ENCODE results near the gene IRF6.

Gene IRF6

DNA sequence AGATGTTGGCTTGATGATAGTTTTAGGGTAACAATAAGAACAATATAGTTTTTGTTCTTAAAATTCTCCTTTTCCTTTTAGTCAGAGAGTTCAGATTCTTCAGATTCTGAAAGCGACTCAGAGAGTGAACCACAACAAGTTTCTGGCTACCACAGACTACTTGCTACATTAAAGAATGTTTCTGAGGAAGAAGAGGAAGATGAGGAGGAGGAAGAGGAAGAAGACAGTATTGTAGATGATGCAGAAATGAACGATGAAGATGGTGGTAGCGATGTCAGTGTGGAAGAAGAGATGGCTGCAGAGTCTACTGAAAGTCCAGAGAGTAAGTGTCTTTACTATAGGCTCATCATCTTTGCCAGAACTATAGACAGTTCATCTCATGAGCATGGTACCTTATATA is 24.8 kb upstream of the IRF6 start:
- Histone ChIP-seq H3K27ac (no peak overlapping the region), H3K4me1 (ENCODE audit: control insufficient read depth in 1 of 2, insufficient read depth in 1 of 2, low read depth in 1 of 2, low read length in 1 of 2) (peaks cover 6 to 10% of the 10 kb centered on the region in 2 experiments), H3K9me3 (no peaks in the 10 kb centered on the region), H3K27me3 (peaks cover 4% of the 10 kb centered on the region), H3K36me3 (no peaks in the 10 kb centered on the region), H3K4me3 (ENCODE audit: low read depth in 1 of 2, low read length in 1 of 2) (no peak overlapping the region)
- TF ChIP-seq, protein P1, sequence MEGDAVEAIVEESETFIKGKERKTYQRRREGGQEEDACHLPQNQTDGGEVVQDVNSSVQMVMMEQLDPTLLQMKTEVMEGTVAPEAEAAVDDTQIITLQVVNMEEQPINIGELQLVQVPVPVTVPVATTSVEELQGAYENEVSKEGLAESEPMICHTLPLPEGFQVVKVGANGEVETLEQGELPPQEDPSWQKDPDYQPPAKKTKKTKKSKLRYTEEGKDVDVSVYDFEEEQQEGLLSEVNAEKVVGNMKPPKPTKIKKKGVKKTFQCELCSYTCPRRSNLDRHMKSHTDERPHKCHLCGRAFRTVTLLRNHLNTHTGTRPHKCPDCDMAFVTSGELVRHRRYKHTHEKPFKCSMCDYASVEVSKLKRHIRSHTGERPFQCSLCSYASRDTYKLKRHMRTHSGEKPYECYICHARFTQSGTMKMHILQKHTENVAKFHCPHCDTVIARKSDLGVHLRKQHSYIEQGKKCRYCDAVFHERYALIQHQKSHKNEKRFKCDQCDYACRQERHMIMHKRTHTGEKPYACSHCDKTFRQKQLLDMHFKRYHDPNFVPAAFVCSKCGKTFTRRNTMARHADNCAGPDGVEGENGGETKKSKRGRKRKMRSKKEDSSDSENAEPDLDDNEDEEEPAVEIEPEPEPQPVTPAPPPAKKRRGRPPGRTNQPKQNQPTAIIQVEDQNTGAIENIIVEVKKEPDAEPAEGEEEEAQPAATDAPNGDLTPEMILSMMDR (IDR thresholded peaks at IDR 0.05), result no peak

DNA sequence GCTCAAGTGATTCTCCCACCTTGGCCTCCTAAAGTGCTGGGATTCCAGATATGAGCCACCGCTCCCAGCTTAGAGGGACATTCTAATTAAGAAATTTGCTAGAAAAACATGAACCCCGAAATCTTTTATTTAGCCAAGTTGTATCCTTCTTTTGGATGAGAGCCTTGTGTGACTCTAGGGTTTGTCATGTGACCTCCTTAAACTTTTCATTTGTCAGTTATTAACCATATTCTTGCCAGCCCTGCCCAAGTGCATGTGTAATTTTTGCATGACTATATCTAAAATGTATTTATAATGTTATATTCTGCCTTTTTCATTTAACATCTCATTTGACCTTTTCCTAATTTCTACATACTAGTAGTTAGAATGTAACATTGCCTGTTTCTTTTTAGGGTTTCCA is 23.8 kb upstream of the IRF6 start:
- Histone ChIP-seq H3K4me3 (ENCODE audit: low read depth in 1 of 2, low read length in 1 of 2) (no peak overlapping the region), H3K4me1 (ENCODE audit: control insufficient read depth in 1 of 2, insufficient read depth in 1 of 2, low read depth in 1 of 2, low read length in 1 of 2) (peaks cover 6 to 10% of the 10 kb centered on the region in 2 experiments), H3K36me3 (no peaks in the 10 kb centered on the region), H3K27ac (no peak overlapping the region), H3K27me3 (peaks cover 14% of the 10 kb centered on the region), H3K9me3 (no peaks in the 10 kb centered on the region)
- TF ChIP-seq, protein P1 (IDR thresholded peaks at IDR 0.05), result no peak

DNA sequence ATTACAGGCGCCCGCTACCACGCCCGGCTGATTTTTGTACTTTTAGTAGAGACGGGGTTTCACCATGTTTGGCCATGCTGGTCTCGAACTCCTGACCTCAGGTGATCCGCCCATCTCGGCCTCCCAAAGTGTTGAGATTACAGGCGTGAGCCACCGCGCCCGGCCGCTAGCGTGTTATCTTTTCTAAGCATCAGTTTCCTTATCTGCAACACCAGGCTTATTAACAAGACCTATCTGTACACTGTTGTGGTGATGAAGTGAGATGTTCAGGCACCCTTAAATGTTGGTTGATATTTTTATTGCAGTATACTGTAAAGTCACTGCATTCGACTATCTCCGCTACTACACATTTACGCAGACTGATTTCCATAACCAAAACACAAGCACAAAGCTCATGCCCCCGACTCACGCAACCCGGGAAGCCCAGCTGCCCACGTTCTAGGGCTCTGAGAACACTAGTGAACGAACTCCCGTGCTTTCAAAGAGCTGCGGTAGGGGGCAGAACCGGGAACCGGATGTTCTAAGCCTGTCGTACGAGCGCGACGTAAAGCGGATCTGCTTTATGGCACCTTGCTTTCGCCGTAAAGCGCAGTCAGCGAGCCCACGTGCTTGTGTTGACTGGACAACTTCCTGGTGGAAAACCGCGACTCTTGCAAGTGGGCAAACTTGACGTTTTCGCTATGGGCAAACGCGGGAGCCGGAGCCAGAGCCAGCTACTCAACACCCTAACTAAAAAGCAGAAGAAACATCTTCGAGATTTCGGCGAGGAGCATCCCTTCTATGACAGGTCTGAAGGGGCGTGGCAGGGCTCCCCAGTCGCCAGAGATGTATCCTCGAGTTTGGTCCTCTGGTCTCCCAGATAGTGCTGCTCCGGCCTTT is 21.7 kb upstream of the IRF6 start, which contains the start of gene UTP25:
UTP25 (plus strand) TSS at position 589 of the 879 bp plus-strand sequence; CDS start at position 681, 92 bp downstream.
- Histone ChIP-seq H3K9me3 (no peaks in the 10 kb centered on the region), H3K27me3 (peaks cover 26% of the 10 kb centered on the region), H3K36me3 (no peaks in the 10 kb centered on the region), H3K4me3 (ENCODE audit: low read depth in 1 of 2, low read length in 1 of 2) (peak within 1 kb of the TSS; percentile 59 to 72), H3K27ac (peak within 1 kb of the TSS; percentile 87), H3K4me1 (ENCODE audit: control insufficient read depth in 1 of 2, insufficient read depth in 1 of 2, low read depth in 1 of 2, low read length in 1 of 2) (peaks cover 6 to 16% of the 10 kb centered on the region in 2 experiments)
- TF ChIP-seq, protein P1 (IDR thresholded peaks at IDR 0.05), result peak; percentile 85

DNA sequence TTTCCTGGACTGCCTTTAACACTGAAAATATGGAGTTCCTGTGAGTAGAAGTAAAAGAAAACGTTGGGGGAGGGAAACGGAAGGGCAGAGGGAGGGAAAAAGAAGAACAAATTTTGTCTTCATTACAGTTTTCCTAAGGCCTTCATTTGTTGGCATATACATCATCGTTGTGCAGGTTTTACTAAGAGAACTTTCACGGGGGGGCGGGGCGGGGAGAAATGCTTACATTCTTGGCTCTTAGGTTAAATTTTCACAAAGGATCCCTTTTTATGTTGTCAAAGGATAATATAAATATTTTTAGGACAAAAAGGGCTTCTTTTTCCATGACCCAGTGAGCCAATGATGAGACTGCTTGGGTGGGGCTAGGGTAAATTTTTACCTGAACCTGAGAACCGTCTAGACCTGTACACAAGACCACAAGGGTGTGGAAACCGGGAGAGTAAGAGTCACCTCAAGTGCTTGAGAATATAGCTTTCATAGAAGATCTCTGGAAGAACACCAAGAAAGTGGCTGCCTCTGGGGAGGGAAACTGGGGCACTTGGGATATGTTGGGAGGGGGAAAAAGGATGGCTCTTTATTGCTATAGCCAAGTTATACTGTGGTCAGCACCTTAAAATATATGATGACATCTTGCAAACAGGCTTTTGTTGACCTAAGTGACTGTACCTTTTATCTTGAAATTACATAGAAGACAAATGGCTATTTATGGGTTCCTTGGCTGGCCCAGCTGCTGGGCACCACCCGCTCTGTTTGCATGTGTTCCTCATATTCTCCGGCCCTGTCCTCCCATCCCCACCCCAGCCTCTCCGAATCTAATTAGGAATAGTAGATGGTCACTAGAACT is 19.9 kb upstream of the IRF6 start:
- Histone ChIP-seq H3K27ac (no peak overlapping the region), H3K4me3 (ENCODE audit: low read depth in 1 of 2, low read length in 1 of 2) (no peak overlapping the region), H3K36me3 (no peaks in the 10 kb centered on the region), H3K9me3 (no peaks in the 10 kb centered on the region), H3K4me1 (ENCODE audit: control insufficient read depth in 1 of 2, insufficient read depth in 1 of 2, low read depth in 1 of 2, low read length in 1 of 2) (peaks cover 6 to 16% of the 10 kb centered on the region in 2 experiments), H3K27me3 (peaks cover 44% of the 10 kb centered on the region)
- TF ChIP-seq, protein P1 (IDR thresholded peaks at IDR 0.05), result no peak

DNA sequence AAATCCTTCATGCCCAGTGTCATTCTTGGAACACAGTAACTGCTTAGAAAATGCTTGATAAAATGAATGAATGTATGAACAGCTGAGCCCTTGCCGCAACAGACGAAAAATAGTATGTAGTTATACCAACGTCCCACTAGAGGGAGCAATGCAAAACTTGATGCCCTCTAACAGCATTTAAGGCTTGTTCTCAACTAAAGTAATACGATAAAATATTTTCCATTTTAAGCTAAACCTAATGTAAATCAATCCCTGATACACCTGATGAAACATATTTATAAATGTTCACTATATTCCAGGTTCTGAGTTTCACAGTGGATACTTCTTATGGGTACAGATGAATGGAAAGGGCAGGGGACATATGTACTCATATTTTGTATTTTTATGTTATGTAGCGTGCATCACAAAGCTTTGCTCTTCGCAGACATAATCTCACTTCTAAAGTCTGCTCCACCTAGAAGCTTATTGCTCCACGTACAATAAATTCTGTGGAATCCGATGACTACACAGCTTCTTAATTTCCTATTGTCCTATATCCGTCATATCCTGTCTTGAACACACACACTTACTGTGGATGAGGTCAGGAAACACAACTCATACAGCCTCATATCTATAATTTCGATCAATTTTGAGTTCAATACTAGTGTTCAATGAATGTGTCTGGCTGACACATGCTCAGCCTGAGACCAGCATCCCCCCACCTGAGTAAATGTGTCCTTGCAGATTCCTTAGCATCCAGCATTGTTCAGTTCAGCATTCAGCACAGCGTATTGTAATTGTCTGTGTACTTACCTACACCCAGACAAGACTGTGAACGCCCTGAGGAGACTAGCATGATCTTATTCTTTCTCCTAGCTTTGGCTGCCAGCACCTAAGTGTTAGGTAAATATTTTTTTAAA is 17.4 kb upstream of the IRF6 start:
- Histone ChIP-seq H3K4me1 (ENCODE audit: control insufficient read depth in 1 of 2, insufficient read depth in 1 of 2, low read depth in 1 of 2, low read length in 1 of 2) (peaks cover 5 to 15% of the 10 kb centered on the region in 2 experiments), H3K36me3 (no peaks in the 10 kb centered on the region), H3K27ac (no peak overlapping the region), H3K9me3 (no peaks in the 10 kb centered on the region), H3K4me3 (ENCODE audit: low read depth in 1 of 2, low read length in 1 of 2) (no peak overlapping the region), H3K27me3 (peaks cover 68% of the 10 kb centered on the region)
- TF ChIP-seq, protein P1 (IDR thresholded peaks at IDR 0.05), result peak; percentile 83

Data from neutrophil (primary cell).